IPS-NIHi11 (cell line): ENCODE measurements around the gene ADAMTS15.
A peak's percentile ranks its signal among the peaks of the same experiment; 100 is the strongest.

ENCODE experiments used
- DNase-seq: peaks from one replicate; pipeline ENCODE4 v3.0.0; 2012; ENCODE audit warnings: mixed read lengths, low spot score

ADAMTS15 gene, protein sequence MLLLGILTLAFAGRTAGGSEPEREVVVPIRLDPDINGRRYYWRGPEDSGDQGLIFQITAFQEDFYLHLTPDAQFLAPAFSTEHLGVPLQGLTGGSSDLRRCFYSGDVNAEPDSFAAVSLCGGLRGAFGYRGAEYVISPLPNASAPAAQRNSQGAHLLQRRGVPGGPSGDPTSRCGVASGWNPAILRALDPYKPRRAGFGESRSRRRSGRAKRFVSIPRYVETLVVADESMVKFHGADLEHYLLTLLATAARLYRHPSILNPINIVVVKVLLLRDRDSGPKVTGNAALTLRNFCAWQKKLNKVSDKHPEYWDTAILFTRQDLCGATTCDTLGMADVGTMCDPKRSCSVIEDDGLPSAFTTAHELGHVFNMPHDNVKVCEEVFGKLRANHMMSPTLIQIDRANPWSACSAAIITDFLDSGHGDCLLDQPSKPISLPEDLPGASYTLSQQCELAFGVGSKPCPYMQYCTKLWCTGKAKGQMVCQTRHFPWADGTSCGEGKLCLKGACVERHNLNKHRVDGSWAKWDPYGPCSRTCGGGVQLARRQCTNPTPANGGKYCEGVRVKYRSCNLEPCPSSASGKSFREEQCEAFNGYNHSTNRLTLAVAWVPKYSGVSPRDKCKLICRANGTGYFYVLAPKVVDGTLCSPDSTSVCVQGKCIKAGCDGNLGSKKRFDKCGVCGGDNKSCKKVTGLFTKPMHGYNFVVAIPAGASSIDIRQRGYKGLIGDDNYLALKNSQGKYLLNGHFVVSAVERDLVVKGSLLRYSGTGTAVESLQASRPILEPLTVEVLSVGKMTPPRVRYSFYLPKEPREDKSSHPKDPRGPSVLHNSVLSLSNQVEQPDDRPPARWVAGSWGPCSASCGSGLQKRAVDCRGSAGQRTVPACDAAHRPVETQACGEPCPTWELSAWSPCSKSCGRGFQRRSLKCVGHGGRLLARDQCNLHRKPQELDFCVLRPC

GRCh38 chr11:130448416-130449309 is at the start of gene ADAMTS15:
Gene ADAMTS15, plus strand, starts transcription at chr11:130448645. Its CDS starts 329 bp downstream, at chr11:130448974.
- peak; percentile 88 for DNase-seq

- no peak for DNase-seq
Measured at GRCh38 chr11:130399196-130399595, 49.2 kb upstream of the ADAMTS15 start.

DNA sequence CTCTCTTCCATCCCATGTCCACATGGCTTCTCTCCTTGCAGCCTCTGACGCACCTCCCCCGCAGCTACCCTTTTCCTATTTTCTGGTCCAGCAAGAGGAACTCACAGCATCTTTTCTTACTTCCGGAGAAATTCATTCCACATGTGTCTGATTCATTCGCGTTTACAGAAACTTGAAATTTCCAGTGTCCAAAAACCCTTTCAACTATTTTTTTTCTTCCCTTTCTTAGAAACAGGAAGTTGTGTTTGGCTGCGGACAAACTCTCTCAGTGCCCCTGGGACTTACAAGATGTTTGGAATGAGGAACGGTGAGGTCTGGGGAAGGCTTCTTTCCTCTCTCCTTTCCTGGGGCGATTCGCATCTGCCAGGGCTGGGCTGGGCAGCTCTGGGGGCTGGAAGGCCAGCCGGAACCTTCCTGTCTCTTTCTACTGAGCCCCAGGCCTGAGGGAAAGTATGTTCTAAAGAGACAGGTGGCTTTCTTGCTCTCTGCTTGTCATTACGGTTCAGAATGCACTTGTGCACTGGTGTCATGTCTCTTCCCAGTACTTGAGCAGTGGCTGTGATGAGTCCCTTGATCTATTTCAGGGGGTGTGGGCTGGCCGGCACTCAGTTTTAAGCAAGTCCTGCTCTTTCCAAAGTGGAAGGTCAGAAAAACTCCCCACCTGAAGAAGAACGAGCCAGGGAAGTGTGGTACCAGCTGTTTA is 47.5 kb upstream of the ADAMTS15 start:
- DNase-seq, result no peak

GRCh38 chr11:130402570-130402969 is 45.9 kb upstream of the ADAMTS15 start:
- no peak for DNase-seq

GRCh38 chr11:130403271-130403804 is 45.1 kb upstream of the ADAMTS15 start:
- DNase-seq, result peak; percentile 63

GRCh38 chr11:130403967-130404366 is 44.5 kb upstream of the ADAMTS15 start:
- DNase-seq, result peak; percentile 56

- DNase-seq, result no peak
Measured at GRCh38 chr11:130404727-130405126, 43.7 kb upstream of the ADAMTS15 start.

DNA sequence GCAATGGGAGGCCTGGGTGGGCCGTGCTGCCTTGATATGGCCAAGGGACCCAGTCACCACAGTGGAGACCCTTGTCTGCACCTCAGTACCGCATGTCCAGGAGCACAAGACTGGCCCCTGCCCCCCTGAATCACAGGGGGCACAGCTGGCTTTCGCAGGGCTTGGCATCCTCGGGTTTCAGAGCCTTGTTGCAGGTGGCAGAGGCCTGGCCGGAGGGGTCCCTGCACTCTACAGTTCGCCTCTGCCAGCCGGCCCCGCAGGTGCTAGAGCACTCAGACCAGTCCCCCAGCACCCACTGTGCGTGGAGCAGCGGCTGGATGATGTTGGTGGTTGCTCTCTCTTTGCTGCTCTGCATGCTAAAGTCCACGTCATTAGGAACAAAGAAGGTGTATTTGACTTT is 43.0 kb upstream of the ADAMTS15 start:
- no peak for DNase-seq

GRCh38 chr11:130407978-130408377 is 40.5 kb upstream of the ADAMTS15 start:
- DNase-seq, result no peak

- DNase-seq, result no peak
Measured at GRCh38 chr11:130408401-130408890, 40.0 kb upstream of the ADAMTS15 start.

DNA sequence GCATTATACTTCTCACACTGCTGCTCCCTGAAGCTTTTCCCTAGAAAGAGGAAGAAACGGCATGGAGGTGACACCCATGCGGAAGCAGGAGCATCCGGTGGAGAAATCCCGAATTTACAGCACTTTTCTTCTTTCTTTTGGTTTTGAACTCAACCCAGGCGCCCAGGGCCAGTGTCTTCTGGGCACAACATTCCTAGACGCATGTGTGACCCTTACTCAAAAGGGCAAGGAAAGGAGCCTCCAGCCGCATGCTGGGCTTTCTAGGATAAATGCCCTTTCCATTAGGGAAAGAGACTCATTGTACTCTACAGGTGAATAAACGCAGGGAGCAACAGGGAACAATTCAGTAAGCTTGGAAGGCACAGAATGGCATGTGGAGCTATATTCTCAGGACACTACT is 39.5 kb upstream of the ADAMTS15 start:
- no peak for DNase-seq

GRCh38 chr11:130409594-130410388 is 38.7 kb upstream of the ADAMTS15 start:
- no peak for DNase-seq

GRCh38 chr11:130411223-130411622 is 37.2 kb upstream of the ADAMTS15 start:
- no peak for DNase-seq

GRCh38 chr11:130413405-130414106 is 34.9 kb upstream of the ADAMTS15 start:
- no peak for DNase-seq

- no peak for DNase-seq
Measured at GRCh38 chr11:130414107-130415080, 34.1 kb upstream of the ADAMTS15 start.

GRCh38 chr11:130415731-130416529 is 32.5 kb upstream of the ADAMTS15 start:
- DNase-seq, result no peak

GRCh38 chr11:130416530-130416882 is 31.9 kb upstream of the ADAMTS15 start:
- DNase-seq, result no peak
